Measurements from ENCODE around the gene C19orf53. TPM values are rescaled to one million over a fixed set of nuclear protein-coding genes. Genes with fewer than 3 reads are reported as not detected.

C19orf53 gene
- total and polyA plus RNA-seq, 2 donors (not counting 3 experiments of a cell fraction or from before 2014, with no cell fraction given): 113 to 239 TPM

DNA sequence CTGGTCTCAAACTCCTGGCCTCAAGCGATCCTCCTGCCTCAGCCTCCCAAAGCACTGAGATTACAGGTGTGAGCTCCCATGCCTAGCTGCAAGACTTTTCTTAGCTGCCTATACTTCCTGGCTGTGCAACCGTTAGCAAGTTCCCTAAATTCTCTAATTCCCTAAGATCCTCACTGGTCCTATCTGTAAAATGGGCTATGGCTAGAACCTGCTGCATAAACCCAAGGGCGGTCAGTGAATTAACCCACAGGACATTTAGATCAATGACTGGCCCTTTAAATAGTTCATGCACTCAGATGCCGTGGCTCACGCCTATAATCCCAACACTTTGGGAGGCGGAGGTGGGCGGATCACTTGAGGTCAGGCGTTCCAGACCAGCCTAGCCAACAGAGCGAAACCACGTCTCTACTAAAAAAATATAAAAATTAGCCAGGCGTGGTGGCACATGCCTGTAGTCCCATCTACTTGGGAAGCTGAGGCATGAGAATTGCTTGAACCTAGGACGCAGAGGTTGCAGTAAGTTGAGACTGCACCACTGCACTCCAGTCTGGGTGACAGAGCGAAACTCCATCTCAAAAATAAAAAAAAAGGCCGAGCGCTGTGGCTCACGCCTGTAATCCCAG is 4.1 kb upstream of the C19orf53 start:
- Histone ChIP-seq H3K4me2 (ENCODE audit: insufficient read depth, low read length) (no peak overlapping the region), H3K9ac (replicated peaks; ENCODE audit: extremely low read depth, insufficient read depth, low read length) (no peak overlapping the region), H3K9me3 (replicated peaks; ENCODE audit: control insufficient read depth, insufficient read depth, low read length) (no peaks in the 10 kb centered on the region), H3K36me3 (ENCODE audit: control insufficient read depth in 2 of 2, extremely low read depth in 1 of 2, insufficient read depth in 2 of 2, low read length in 2 of 2) (peaks cover 6 to 21% of the 10 kb centered on the region in 2 experiments), H3K79me2 (ENCODE audit: control insufficient read depth, insufficient read depth, low read length) (peaks cover 24% of the 10 kb centered on the region), H2AFZ (ENCODE audit: low read depth, low read length) (no peak overlapping the region), H3K9me1 (replicated peaks; ENCODE audit: control insufficient read depth, extremely low read depth, insufficient read depth, low read length) (no peaks in the 10 kb centered on the region), H3K27ac (ENCODE audit: insufficient read depth, low read depth, low read length) (no peak overlapping the region), H3K27me3 (ENCODE audit: control insufficient read depth in 2 of 2, insufficient read depth in 2 of 2, low read length in 2 of 2) (no peaks in the 10 kb centered on the region), H3K4me3 (replicated peaks in 1 of 3; ENCODE audit: insufficient read depth in 1 of 3, low read depth in 1 of 3, low read length in 3 of 3) (no peak overlapping the region), H4K20me1 (replicated peaks; ENCODE audit: control insufficient read depth, extremely low read depth, insufficient read depth, low read length) (no peaks in the 10 kb centered on the region), H3K4me1 (ENCODE audit: control insufficient read depth, extremely low read depth, insufficient read depth, low read length) (peaks cover 9% of the 10 kb centered on the region)
- no TSS peak for BruUV-seq (replicated peaks)
- DNase-seq (ENCODE audit: low read depth, low spot score): no peak
- dilution Hi-C loops (cut with MboI; ENCODE audit: extremely low pct_ligation_motif_present, low sequenced_read_pairs): no loop called here
- TF ChIP-seq JUN (IDR thresholded peaks at IDR 0.05; ENCODE audit: borderline replicate concordance, insufficient read depth, insufficient read length, low read depth) (no peak), POLR2A (IDR thresholded peaks at IDR 0.05; ENCODE audit: low read depth, low read length) (no peak), GATA2 (IDR thresholded peaks at IDR 0.05; ENCODE audit: insufficient read depth, insufficient read length, low read depth, low read length) (no peak), MAX (IDR thresholded peaks at IDR 0.05; ENCODE audit: insufficient read depth, insufficient read length) (no peak), POLR2AphosphoS5 (IDR thresholded peaks at IDR 0.05; ENCODE audit: insufficient read depth, low read depth, low read length) (no peak), MYC (IDR thresholded peaks at IDR 0.05; ENCODE audit: low read depth, low read length) (no peak), EZH2 (IDR thresholded peaks at IDR 0.05; ENCODE audit: borderline replicate concordance, low read depth, low read length, severe bottlenecking) (no peak), FOS (IDR thresholded peaks at IDR 0.05; ENCODE audit: borderline replicate concordance, insufficient read depth, low read length) (no peak)
- TF ChIP-seq, protein P1, sequence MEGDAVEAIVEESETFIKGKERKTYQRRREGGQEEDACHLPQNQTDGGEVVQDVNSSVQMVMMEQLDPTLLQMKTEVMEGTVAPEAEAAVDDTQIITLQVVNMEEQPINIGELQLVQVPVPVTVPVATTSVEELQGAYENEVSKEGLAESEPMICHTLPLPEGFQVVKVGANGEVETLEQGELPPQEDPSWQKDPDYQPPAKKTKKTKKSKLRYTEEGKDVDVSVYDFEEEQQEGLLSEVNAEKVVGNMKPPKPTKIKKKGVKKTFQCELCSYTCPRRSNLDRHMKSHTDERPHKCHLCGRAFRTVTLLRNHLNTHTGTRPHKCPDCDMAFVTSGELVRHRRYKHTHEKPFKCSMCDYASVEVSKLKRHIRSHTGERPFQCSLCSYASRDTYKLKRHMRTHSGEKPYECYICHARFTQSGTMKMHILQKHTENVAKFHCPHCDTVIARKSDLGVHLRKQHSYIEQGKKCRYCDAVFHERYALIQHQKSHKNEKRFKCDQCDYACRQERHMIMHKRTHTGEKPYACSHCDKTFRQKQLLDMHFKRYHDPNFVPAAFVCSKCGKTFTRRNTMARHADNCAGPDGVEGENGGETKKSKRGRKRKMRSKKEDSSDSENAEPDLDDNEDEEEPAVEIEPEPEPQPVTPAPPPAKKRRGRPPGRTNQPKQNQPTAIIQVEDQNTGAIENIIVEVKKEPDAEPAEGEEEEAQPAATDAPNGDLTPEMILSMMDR (IDR thresholded peaks at IDR 0.05; ENCODE audit: extremely low read depth in 1 of 2, insufficient read depth in 1 of 2, low read depth in 1 of 2, low read length in 2 of 2): no peak
- ChIA-PET CTCF (no interaction called here), POLR2A (no interaction called here)
- no peak for FAIRE-seq
- intact Hi-C loops (cut with micrococcal nuclease): no loop called here
